Gastroesophageal sphincter (tissue), 3 donors: ENCODE data around the gene TPCN1.

Experiments
- CTCF ChIP-seq, 4 experiments: fragments of 200-600 bp in 2 of 4; fragments of 450-650 bp in 2 of 4; sonication (generic) in 1 of 4; IDR thresholded peaks; one replicate each; pipeline ENCODE4 v1.5.1; 2017 to 2019; ENCODE audit warnings: antibody characterized with exemption in 4 of 4, mild to moderate bottlenecking in 2 of 4, moderate library complexity in 2 of 4
- POLR2A ChIP-seq, 2 donors: fragments of 450-650 bp; IDR thresholded peaks; one replicate each; pipeline ENCODE4 v1.6.1; 2017; ENCODE audit warnings: antibody characterized with exemption in 2 of 2, mild to moderate bottlenecking in 2 of 2, moderate library complexity in 1 of 2

GRCh38 chr12:113333877-113334785, 112.9 kb downstream of the TPCN1 start:
- TF ChIP-seq CTCF (IDR thresholded peaks at IDR 0.05) (no peak), POLR2A (IDR thresholded peaks at IDR 0.05) (no peak)
